GM12864 (cell line): ENCODE results near the gene TRIO.
"Not testable (repeated sequence)": the region's sequence is repeated elsewhere in the genome, so short reads cannot be mapped to it uniquely, and the experiment has no call there.

ENCODE experiments used
- DNase-seq: peaks from one replicate; pipeline ENCODE4 v3.0.0-alpha.2; 2011; ENCODE audit warnings: low read depth
- H3K4me3 ChIP-seq: 2 replicates; pipeline ENCODE4 v1.5.1; 2011; ENCODE audit warnings: mild to moderate bottlenecking, low read depth, low read length, control low read depth
- CTCF ChIP-seq: IDR thresholded peaks from 2 replicates; pipeline ENCODE4 v1.5.1; 2011; ENCODE audit warnings: low read depth, mild to moderate bottlenecking, moderate library complexity, low read length, control low read depth, inconsistent platforms; ENCODE audit errors: missing control alignments

TRIO gene

GRCh38 chr5:14142827-14143545, at the start of gene TRIO:
TRIO (plus strand) TSS chr5:14143342; CDS start chr5:14143726, 384 bp downstream.
- no peak for DNase-seq
- H3K4me3 ChIP-seq = peak within 1 kb of the TSS; percentile 98
- TF ChIP-seq CTCF = peak; percentile 59

DNA sequence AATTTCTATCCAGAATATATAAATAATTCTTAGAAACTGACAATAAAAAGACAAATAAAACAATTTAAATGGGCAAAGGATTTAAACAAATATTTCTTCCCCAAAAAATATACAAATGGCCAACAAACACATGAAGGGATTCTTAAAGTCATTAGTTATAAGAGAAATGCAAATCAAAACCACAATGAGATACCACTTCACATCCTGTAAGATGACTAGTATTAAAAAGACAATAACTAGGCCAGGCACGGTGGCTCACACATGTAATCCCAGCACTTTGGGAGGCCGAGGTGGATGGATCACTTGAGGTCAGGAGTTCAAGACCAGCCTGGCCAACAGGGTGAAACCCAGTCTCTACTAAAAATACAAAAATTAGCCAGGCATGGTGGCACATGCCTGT, 45.8 kb upstream of the TRIO start:
- not testable (repeated sequence) for DNase-seq, H3K4me3 ChIP-seq

GRCh38 chr5:14097998-14098471, 45.1 kb upstream of the TRIO start:
- no peak overlapping the region for H3K4me3 ChIP-seq
- no peak for TF ChIP-seq CTCF
- no peak for DNase-seq

DNA sequence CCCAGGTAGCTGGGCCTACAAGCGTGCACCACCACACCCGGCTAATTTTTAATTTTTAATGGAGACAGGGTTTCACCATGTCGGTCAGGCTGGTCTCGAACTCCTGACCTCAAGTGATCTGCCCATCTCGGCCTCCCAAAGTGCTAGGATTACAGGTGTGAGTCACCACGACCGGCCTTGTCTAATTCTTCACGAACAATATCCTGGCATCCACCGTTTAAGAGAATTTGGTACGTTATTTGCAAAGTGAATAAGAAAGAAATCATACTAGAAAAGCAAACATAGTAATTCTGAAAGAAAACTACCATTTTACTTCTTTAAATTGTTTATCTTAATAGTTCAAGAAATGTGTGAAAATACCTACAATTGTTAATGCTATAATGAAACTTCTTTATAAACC, 42.9 kb upstream of the TRIO start:
- DNase-seq = no peak
- TF ChIP-seq CTCF = no peak
- H3K4me3 ChIP-seq = no peak overlapping the region

GRCh38 chr5:14101922-14102321, 41.2 kb upstream of the TRIO start:
- TF ChIP-seq CTCF = no peak
- no peak overlapping the region for H3K4me3 ChIP-seq
- no peak for DNase-seq

DNA sequence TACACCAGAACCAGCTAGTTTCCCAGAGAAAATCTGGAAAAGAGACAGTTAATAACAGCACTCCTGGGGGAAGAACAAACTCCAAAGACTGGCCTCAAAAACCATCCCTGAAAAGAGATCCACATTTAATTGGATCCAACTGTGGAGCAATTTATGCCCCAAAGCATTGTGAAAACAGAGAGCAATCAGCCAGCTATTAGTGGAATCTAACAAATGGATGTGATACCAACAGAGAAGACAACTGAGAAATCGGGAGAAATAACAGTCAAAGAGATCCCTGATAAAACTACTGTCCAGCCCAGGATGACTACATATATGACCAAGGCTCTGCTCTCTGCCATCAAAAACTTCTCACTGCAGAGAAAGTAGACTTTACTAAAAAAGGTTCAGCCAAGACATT, 40.5 kb upstream of the TRIO start:
- no peak overlapping the region for H3K4me3 ChIP-seq
- no peak for TF ChIP-seq CTCF
- DNase-seq = no peak

- DNase-seq = no peak
- H3K4me3 ChIP-seq = no peak overlapping the region
- no peak for TF ChIP-seq CTCF
Measured at GRCh38 chr5:14105718-14106410, 37.3 kb upstream of the TRIO start.
